GM12875 (cell line): ENCODE measurements around the gene SNED1.

ENCODE experiments used
- H3K4me3 ChIP-seq: one replicate; pipeline ENCODE4 v1.5.1; 2011; ENCODE audit warnings: low read depth, low read length, control low read depth
- CTCF ChIP-seq: IDR thresholded peaks from 2 replicates; pipeline ENCODE4 v1.5.1; 2011; ENCODE audit warnings: low read depth, mild to moderate bottlenecking, control low read depth, inconsistent platforms, low read length, moderate library complexity, borderline replicate concordance; ENCODE audit not compliant: insufficient read depth

SNED1 gene

GRCh38 chr2:240965905-240966456, 32.4 kb upstream of the SNED1 start:
- no peak overlapping the region for H3K4me3 ChIP-seq
- TF ChIP-seq CTCF, result no peak

GRCh38 chr2:240966457-240966905, 31.9 kb upstream of the SNED1 start:
- TF ChIP-seq CTCF, result no peak
- no peak overlapping the region for H3K4me3 ChIP-seq

GRCh38 chr2:240966906-240967680, 31.3 kb upstream of the SNED1 start:
- H3K4me3 ChIP-seq, result no peak overlapping the region
- TF ChIP-seq CTCF, result no peak

GRCh38 chr2:240967681-240968621, 30.5 kb upstream of the SNED1 start:
- no peak overlapping the region for H3K4me3 ChIP-seq
- TF ChIP-seq CTCF, result no peak

- H3K4me3 ChIP-seq, result no peak overlapping the region
- no peak for TF ChIP-seq CTCF
Measured at GRCh38 chr2:240968731-240969624, 29.4 kb upstream of the SNED1 start.

GRCh38 chr2:240970104-240970503, 28.3 kb upstream of the SNED1 start:
- no peak for TF ChIP-seq CTCF
- H3K4me3 ChIP-seq, result no peak overlapping the region
